OCI-LY7 (cell line): Measurements from ENCODE around the gene GPR146. TPM values are rescaled to one million over a fixed set of nuclear protein-coding genes. Genes with fewer than 3 reads are reported as not detected.

Experiments used
- BruUV-seq: library from RNA; stranded (reverse); fragments of 400-500 nt; replicated peaks from 2 replicates; lab custom pipeline; 2021; lab: Mats Ljungman, UMichigan
- CTCF ChIA-PET: fragments of 300-600 bp; sonication (Branson Sonifier 250); formaldehyde crosslinking; loops from one replicate; lab custom pipeline; 2022; ENCODE audit warnings: antibody characterized with exemption; ENCODE audit not compliant: unreplicated experiment; lab: Charles Lee
- POLR2A ChIA-PET: fragments of 300-600 bp; sonication (Branson Sonifier 250); formaldehyde crosslinking; loops from one replicate; lab custom pipeline; 2022; ENCODE audit warnings: antibody characterized with exemption; lab: Charles Lee
- DNase-seq: peaks from one replicate; pipeline ENCODE4 v3.0.0-alpha.2; 2015; ENCODE audit warnings: low spot score
- H2AFZ ChIP-seq: fragments of 200-600 bp; sonication (generic), shearing (Covaris generic); 2 replicates; pipeline ENCODE4 v1.6.1; 2014; ENCODE audit warnings: mild to moderate bottlenecking, antibody characterized with exemption, low read length, moderate library complexity
- H3K27ac ChIP-seq: fragments of 200-600 bp; sonication (generic); 2 replicates; pipeline ENCODE4 v1.5.1; 2014; ENCODE audit warnings: mixed run types, low read depth, mild to moderate bottlenecking, moderate library complexity, low read length, inconsistent platforms; ENCODE audit not compliant: poor library complexity, severe bottlenecking
- H3K36me3 ChIP-seq: fragments of 200-600 bp; sonication (generic); 2 replicates; pipeline ENCODE4 v1.6.1; 2014; ENCODE audit warnings: mild to moderate bottlenecking, antibody characterized with exemption, low read length, moderate library complexity, mixed read lengths; ENCODE audit not compliant: insufficient read depth
- H3K4me1 ChIP-seq: fragments of 200-600 bp; sonication (generic); 2 replicates; pipeline ENCODE4 v1.5.1; 2014; ENCODE audit warnings: mild to moderate bottlenecking, low read length; ENCODE audit not compliant: insufficient read depth, poor library complexity, severe bottlenecking
- H3K4me2 ChIP-seq: fragments of 200-600 bp; sonication (generic); 2 replicates; pipeline ENCODE4 v1.6.1; 2014; ENCODE audit warnings: mild to moderate bottlenecking, low read length
- H3K4me3 ChIP-seq: fragments of 200-600 bp; sonication (generic); 2 replicates; pipeline ENCODE4 v1.5.1; 2014; ENCODE audit warnings: mild to moderate bottlenecking, low read depth, low read length; ENCODE audit not compliant: poor library complexity, severe bottlenecking
- H3K79me2 ChIP-seq: fragments of 200-600 bp; sonication (generic); 2 replicates; pipeline ENCODE4 v1.6.1; 2016; ENCODE audit warnings: low read depth, mild to moderate bottlenecking, low read length, moderate library complexity, mixed read lengths; ENCODE audit not compliant: insufficient read depth
- H3K9me2 ChIP-seq: fragments of 200-600 bp; sonication (generic); 2 replicates; pipeline ENCODE4 v1.6.1; 2016; ENCODE audit warnings: mild to moderate bottlenecking, low read length, mixed read lengths; ENCODE audit not compliant: insufficient read depth
- H3K9me3 ChIP-seq: fragments of 200-600 bp; sonication (generic); 2 replicates; pipeline ENCODE4 v1.6.1; 2014; ENCODE audit warnings: mild to moderate bottlenecking, mixed run types, low read length, mixed read lengths
- H4K20me1 ChIP-seq: fragments of 200-600 bp; sonication (generic); 2 replicates; pipeline ENCODE4 v1.6.1; 2014; ENCODE audit warnings: mild to moderate bottlenecking, antibody characterized with exemption, low read length, moderate library complexity, mixed read lengths; ENCODE audit not compliant: insufficient read depth
- EZH2phosphoT487 ChIP-seq: fragments of 200-600 bp; sonication (generic); IDR thresholded peaks from 2 replicates; pipeline ENCODE4 v1.6.1; 2018; ENCODE audit warnings: low read depth, borderline replicate concordance, mild to moderate bottlenecking, mixed run types, antibody characterized with exemption, low read length, moderate library complexity, mixed read lengths
- intact Hi-C: fragments of 100-400 bp; cut with micrococcal nuclease; formaldehyde crosslinking; loops from one replicate; pipeline ENCODE4 v1.10.0; 2022; ENCODE audit not compliant: unreplicated experiment
- total RNA-seq, 2 experiments: library from RNA; depleted of rRNA in 1 of 2; stranded (reverse); fragments of >200 nt in 1 of 2; shearing (Covaris generic) in 1 of 2; gene quantifications; 2 replicates each; pipeline ENCODE4 v1.2.3, GENCODE V29; 2014 to 2022
- TF ChIP-seq, protein P1 (sequence below): fragments of 200-600 bp; sonication (generic); conservative IDR thresholded peaks from 2 replicates; pipeline ENCODE4 v1.5.1; 2014; ENCODE audit warnings: mild to moderate bottlenecking, antibody characterized with exemption, low read length, moderate library complexity, mixed read lengths

Gene GPR146
- total RNA-seq, 2 experiments from 2014 or later: 0.95 to 3.3 TPM

DNA sequence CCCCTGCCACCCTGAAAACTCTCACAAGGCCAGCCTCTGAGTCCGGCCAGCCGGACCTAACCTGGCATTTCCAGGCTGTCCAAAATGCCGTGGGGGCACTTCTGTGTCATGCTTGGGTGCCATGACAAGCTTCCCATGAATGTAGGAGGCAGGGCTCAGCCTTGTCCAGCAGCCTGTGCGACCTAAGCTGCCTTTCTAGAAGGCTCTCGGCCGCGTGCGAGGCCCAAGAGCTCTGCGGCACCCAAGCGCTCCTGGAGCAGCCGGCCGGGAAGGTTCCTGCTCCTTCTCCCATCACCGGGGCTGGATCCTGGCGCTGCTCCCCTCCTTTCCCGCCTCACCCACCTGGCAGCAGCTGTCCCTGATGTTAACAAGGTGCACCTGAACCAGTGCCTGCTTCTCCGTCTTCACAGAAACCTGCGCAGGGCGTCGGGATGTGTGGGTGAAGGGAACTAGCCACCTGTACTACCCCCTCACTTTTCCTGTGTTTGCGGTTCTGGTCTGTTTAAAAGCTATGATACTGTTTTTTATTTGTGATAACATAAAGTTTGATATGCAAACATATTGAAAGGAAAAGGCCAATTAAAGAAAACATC is 49.7 kb downstream of the GPR146 start:
- Histone ChIP-seq H3K4me2 (no peak overlapping the region), H3K9me3 (no peaks in the 10 kb centered on the region), H3K36me3 (peaks cover 64% of the 10 kb centered on the region), H4K20me1 (no peaks in the 10 kb centered on the region), H3K79me2 (peaks cover 8% of the 10 kb centered on the region; the same call in 1 of the 2 replicates), H2AFZ (no peak overlapping the region), H3K27ac (no peak overlapping the region), H3K4me3 (no peak overlapping the region), H3K9me2 (no peaks in the 10 kb centered on the region), H3K4me1 (peaks cover 15% of the 10 kb centered on the region)
- no peak for DNase-seq
- TF ChIP-seq, protein P1, sequence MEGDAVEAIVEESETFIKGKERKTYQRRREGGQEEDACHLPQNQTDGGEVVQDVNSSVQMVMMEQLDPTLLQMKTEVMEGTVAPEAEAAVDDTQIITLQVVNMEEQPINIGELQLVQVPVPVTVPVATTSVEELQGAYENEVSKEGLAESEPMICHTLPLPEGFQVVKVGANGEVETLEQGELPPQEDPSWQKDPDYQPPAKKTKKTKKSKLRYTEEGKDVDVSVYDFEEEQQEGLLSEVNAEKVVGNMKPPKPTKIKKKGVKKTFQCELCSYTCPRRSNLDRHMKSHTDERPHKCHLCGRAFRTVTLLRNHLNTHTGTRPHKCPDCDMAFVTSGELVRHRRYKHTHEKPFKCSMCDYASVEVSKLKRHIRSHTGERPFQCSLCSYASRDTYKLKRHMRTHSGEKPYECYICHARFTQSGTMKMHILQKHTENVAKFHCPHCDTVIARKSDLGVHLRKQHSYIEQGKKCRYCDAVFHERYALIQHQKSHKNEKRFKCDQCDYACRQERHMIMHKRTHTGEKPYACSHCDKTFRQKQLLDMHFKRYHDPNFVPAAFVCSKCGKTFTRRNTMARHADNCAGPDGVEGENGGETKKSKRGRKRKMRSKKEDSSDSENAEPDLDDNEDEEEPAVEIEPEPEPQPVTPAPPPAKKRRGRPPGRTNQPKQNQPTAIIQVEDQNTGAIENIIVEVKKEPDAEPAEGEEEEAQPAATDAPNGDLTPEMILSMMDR: no peak
- no peak for TF ChIP-seq EZH2phosphoT487
- BruUV-seq: no TSS peak
- ChIA-PET POLR2A (interaction anchor here (0.7 to 1.6 kb wide), 2 partner anchors 9 to 939 kb away, joined by 5 to 7 read pairs; no protein-coding TSS in a partner anchor), CTCF (no interaction called here)
- intact Hi-C loops: no loop called here

DNA sequence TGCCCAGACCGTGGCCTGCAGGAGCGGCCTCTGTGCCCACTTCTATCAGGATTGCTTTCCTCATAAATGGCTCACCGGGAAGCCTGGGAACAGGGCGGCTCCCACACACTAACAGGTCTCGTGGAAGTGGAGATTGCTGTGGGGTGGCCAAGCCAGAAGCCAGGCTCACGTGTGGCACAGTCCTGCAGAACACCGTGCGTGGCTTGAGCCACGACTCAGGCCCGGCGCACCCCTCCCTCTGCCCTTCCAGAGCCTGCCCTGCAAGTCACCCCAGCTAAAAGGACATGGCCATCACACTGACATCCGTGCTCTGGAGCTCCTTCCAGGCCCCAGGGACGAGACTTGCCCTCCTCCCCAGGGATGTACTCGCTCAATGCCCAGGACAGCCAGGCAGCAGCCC is 50.5 kb downstream of the GPR146 start:
- Histone ChIP-seq H3K4me2 (no peak overlapping the region), H3K79me2 (0 out of 2 replicates have a peak, but pooled peaks cover 3% of the 10 kb centered on the region), H3K36me3 (peaks cover 59% of the 10 kb centered on the region), H4K20me1 (no peaks in the 10 kb centered on the region), H2AFZ (no peak overlapping the region), H3K9me2 (no peaks in the 10 kb centered on the region), H3K4me3 (no peak overlapping the region), H3K9me3 (no peaks in the 10 kb centered on the region), H3K27ac (no peak overlapping the region), H3K4me1 (peaks cover 20% of the 10 kb centered on the region)
- no peak for TF ChIP-seq EZH2phosphoT487
- TF ChIP-seq, protein P1: no peak
- intact Hi-C loops: no loop called here
- no TSS peak for BruUV-seq
- ChIA-PET POLR2A (interaction anchor here (1.6 kb wide), 1 partner anchor 9 kb away, joined by 7 read pairs; no protein-coding TSS in a partner anchor), CTCF (no interaction called here)
- DNase-seq: no peak

DNA sequence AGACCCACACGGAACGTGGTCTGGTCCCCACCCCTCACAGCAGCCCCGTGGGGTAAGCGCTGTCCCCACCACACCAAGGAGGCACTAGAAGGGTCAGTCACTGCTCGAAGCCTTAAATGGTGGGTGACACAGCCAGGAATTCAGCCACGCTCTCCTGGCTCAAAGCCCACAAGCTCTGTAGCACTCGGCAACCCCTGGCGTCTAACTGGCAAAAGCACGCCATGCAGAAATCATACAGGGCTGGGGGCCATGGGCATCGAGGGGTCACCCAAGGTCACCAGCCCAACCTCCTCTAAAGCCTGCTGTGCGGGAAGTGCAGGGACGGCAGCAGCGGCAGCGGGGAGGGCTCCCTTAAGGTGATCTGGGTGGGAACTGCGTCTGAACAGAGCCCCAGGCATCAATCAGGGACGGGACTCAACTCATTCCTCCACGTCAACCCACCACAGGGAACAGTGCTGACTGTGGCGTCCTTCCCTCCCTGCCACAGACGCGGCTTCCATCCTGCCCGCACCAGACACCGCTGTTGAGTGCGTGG is 51.3 kb downstream of the GPR146 start:
- Histone ChIP-seq H4K20me1 (no peaks in the 10 kb centered on the region), H3K27ac (no peak overlapping the region)
- CTCF ChIA-PET: no interaction called here

More for the DNA sequence above, 51.3 kb downstream of the GPR146 start:
- H3K79me2 ChIP-seq: no peaks in the 10 kb centered on the region
- H3K9me3 ChIP-seq: no peaks in the 10 kb centered on the region
- H3K36me3 ChIP-seq: peaks cover 51% of the 10 kb centered on the region
- no peak overlapping the region for H3K4me3 ChIP-seq
- intact Hi-C loops: no loop called here
- H2AFZ ChIP-seq: no peak overlapping the region
- H3K4me1 ChIP-seq: peaks cover 26% of the 10 kb centered on the region
- no peak for DNase-seq
- BruUV-seq: no TSS peak
- no peak for TF ChIP-seq EZH2phosphoT487
- TF ChIP-seq, protein P1: no peak
- H3K4me2 ChIP-seq: no peak overlapping the region
- no peaks in the 10 kb centered on the region for H3K9me2 ChIP-seq
- POLR2A ChIA-PET: interaction anchor here (1.6 kb wide), 1 partner anchor 10 kb away, joined by 7 read pairs; no protein-coding TSS in a partner anchor
